Activated CD4-positive, alpha-beta T cell treated with anti-CD3 and anti-CD28 coated beads for 4 hours (primary cell): ENCODE data around the gene C1orf35.

Source experiments
- DNase-seq, 2 donors: peaks; one replicate each; pipeline ENCODE4 v3.0.0-alpha.2; 2020

The C1orf35 gene

DNA sequence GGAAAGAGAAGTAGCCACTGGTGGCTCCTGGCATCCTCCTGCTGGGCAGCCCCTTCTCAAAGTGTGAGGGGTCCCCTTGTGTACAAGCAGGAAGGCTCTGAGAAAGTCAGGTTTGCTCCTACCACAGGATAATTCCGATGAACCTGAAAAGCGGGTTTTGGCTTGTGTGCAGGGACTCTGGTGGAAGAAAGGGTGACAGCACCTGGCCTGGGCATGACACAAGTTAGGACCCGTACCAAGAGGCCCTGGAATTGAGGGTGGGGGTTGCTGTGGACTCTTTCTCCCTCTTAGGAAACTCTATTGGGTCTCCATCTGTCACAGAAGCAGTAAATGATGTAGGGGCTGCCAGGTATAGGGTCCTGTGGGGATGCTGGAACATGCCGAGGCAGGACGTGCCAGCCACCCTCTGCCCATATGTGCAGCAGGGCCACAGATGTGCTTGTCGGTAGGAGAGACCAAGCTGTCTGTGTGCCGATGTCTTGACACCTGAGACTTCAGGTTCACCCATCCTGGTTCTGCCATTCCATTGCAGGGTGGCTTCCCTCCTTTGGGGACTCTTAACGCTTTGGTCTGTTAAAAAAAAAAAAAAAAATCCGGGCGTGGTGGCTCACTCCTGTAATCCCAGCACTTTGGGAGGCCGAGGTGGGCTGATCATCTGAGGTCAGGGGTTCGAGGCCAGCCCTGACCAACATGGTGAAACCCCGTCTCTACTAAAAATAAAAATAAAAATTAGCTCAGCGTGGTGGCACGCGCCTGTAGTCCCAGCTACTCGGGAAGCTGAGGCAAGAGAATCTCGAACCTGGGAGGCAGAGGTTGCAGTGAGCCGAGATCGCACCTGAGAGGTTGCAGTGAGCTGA is 9.8 kb downstream of the C1orf35 start:
- no peak for DNase-seq

GRCh38 chr1:228092342-228093049 is 10.6 kb downstream of the C1orf35 start:
- DNase-seq, result no peak

GRCh38 chr1:228091084-228091483 is 12.0 kb downstream of the C1orf35 start:
- no peak for DNase-seq

DNA sequence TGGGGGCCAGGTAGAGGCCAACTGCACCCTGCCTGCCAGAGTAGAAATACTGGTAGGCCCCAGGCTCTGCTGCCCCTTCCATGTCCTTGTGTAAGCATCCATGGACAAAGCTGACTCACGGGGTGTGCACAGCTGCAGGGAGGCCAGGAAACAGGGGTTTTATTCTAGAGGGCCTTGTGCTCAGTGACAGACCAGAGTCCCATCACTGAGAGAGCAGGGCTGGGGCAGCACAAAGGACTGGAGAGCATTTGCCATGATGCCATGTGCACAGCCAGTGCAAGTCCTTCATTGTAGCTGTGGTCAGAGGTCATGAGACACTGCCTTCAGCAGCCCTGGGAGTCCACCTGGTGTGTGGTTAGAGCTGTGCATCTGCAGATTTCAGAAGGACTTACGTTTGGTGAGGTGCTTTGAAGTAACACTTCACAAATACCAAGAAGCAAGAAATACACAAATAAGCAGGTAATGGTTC is 12.5 kb downstream of the C1orf35 start:
- DNase-seq, result no peak

DNA sequence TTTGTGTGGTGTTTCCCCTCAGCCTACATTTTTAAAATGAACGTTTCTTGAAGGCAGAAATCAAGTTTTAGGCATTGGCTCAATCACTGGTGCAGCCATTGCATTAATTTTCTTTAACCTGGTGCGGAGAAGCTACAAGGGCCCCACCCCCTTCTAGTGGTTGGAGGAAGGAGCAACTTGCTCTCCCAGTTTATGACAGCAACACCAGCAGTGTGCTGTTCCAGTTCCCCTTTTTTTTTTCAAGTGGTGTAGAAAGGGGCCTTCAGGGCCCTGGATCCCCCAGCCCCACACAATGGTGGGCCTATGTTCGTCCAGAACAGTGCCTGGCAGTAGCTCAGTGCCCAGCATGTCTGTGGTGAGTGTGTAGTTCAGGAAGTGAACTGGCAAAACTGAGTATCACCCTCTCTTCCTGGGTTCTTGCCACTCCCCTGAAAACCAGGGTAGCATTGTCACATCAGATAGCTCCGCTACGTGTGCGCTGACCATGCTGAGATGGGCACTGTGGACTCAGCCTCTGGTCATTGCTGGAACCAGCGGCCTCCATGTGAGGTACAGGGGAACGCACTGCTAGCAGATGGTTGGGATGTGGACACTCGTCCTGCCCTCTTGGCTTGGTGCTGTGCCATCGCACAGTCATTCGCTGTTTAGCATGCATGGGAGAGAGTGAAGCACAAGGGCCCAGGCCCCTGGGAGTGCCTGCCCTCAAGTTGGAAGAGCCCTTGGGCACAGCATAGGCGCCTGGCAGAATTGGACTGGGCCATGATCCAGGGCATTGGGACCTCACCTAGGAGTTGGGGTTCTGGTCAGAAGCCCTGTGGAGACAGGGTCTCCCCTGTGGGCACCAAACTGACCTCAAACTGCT is 13.4 kb downstream of the C1orf35 start:
- no peak for DNase-seq

DNA sequence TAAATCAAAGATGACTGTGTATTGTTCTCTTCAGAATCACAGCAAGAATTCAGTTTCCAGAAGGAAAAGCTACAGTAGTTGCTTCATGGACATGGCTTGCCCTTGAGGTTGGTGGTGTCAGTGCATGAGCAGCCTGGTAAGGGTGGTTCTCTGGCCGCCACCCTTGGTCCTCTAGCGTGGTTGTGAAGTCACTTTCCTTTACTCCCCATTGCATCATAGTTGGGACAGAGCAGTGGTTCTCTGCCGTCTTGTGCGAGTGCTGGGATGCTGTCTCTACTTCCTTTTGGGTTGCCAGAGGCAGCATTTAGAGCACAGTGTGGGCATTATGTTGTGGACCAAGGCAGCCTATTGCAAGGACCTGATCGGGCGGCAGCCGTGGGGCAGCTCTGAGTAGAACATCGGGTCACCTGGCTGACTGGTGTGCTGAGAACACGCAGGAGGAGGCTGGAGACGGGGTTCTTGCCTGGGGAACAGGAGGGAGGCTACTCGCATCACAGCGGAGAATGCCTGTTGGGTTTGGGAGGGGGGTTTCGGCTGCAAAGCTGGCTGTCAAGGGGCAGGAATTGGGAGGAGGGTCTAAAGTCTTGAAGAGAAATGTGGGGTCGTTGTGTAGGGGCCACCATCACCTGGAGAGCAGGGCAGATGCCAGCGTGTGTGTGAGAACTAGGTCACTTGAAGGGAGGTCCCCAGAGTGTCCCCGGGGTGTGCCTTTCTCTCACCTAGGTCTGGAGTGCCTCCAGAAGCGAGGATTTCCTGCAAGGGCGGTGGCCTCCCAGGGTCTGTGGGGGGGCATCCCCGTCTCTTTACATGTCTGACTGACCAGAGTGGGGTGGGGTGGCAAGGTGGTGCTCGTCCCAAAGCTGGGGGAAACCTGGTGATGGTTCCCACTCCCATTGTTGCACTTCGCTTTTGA is 14.3 kb downstream of the C1orf35 start:
- DNase-seq, result no peak

- peak in 1 of 2 donors; percentile 42 for DNase-seq
Measured at GRCh38 chr1:228087771-228088251, 15.3 kb downstream of the C1orf35 start.

DNA sequence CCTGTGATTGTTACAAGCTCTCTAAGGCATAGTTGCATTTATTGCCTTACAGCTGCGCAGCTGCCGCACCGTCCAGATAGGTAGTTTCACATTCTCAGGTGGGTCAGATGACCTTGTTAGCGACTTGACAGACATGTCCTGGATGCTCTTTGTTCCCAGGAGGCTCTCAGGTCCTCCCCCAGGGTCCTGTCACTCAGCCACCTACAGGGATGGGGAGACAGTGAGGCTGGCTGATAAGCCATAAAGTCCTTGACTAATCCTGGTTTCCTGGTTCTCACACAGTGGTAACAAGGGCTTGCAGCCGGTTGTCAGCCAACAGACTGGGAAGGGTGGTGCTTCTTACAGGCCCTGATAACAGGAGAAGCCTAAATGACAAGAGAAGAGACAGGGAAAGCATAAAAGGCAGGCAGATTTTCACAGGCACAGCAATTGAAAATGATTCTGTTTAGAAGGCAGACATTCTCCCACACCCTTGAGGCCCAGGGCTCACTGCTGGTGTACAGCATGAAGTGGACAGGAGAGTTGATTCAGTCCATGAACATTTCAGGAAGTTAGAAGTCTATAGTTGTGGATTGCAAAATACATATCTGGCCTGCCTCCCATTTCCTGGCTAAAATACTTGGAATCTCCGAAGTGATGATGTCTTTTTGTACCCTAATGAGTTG is 17.7 kb downstream of the C1orf35 start:
- no peak for DNase-seq

- no peak for DNase-seq
Measured at GRCh38 chr1:228084797-228085196, 18.3 kb downstream of the C1orf35 start.

DNA sequence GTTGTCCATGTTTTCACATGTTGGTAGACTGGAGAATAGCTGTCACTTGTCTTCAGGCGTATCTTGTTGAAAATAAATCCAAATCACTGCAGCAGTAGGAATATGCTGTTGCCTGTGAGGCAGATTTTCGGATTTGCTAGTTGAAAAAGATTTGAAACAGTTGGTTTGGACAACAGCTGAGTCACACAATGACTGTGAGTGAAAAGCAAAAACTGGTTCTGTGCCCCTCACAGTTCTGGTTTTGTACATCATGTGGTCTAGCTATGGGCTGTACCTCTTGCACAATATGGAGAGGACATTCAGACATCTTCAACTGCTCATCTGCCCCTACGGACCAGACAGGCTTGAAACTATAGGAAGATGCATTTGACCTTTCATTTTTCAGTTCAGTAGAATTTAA is 18.8 kb downstream of the C1orf35 start:
- no peak for DNase-seq

- DNase-seq, result no peak
Measured at GRCh38 chr1:228083871-228084278, 19.2 kb downstream of the C1orf35 start.

DNA sequence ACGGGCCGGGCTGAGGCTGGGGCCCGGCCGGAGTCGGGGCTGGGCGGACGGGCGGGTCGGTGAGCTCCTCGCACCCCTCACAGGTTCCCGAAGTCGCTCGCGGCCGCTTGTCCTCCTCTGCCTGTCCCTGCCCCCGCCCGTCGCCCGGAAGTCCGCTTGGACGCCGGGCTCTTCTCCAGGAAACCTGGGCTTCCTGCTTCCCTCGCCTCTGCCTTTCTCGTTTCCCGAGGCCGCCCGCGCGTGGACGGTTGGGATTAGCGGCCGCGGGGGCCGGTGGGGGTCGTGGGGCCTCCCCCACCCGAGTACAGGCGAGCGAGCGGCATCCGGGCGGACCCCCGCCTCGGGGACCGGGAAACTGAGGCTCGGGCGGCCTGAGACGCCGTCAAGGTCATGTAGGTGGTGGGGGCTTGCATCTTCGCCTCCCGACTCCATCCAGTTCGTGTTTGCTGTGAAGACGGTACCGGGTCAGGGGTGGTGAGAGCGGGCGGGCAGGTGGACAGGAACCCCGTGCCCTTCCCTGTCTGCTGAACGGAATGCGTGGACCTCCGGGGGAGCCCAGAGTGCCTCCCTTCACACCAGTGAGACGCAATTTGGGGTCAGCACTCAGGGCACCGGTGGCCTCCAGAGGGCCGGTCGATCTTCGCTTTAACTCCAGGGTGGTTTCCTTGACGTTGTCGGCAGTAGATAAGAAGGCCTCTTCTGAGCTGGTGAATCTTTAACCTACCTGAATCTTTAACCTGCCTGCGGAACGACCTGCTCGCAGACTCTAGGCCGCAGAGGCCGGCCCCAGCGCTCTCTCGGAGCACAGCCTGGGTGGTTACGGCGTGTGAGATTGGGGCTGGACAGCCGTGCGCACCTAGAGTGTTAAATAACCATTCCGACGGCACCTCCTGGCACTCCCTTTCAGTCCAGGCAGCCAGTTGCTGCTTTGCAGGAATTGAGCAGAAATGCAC is 19.9 kb downstream of the C1orf35 start:
- peak in 1 of 2 donors; percentile 17 for DNase-seq

DNA sequence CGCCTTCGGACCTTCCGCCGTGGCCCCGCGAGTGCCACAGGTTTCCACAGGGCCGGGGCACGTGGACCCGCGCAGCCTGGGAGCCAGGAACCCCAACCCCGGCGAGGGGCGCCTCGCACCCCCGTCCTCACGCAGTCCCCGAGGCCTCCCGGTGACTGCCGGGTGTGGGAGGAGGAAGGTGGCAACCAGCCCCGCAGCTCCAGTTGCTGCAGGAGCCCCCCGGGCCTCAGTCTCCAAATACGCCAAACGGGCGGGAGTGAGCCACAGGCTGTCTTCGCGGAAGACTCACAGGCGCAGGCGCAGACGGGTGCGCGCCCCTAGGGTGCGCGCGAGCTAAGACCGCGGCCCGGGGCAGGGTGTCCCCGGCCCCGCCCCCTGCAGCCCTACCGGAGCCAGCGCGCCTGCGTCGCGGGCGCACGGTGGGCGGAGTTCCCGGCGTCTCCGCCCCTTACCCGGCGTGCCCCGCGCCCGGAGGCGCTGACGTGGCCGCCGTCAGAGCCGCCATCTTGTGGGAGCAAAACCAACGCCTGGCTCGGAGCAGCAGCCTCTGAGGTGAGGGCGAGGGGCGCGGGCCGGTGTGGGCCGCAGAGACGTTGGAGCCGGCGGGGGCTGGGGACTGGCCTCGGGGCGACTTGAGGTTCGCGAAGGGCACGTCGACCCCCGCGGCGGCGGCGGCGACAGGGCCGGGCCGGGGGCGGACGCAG is 20.8 kb downstream of the C1orf35 start, which contains the start of gene ARF1:
Gene ARF1 (plus strand): TSS at position 495 of the 704 bp plus-strand sequence. CDS start 14,407 bp downstream, outside the sequence.
- peak; percentile 91 for DNase-seq

GRCh38 chr1:228081578-228082213 is 21.4 kb downstream of the C1orf35 start:
- peak in 1 of 2 donors; percentile 11 for DNase-seq

DNA sequence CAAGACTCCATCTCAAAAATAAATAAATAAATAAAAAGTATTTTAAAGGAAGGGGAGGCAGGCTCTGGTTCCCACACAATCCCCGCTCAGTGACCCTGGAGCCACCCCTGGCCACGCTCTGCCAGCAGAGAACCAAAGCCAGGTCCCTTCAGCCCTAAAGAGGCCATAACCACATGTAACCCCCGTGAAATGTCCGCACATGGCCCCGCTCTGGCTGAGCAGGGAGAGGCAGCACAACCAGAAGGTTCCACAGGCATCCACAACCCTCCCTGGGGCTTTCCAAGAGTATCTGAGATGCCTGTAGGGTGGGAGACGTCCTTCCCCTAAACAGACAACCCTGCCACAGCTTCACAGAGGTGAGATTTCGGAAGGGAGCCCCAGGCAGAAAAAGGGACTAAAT is 22.0 kb downstream of the C1orf35 start:
- DNase-seq, result no peak

DNA sequence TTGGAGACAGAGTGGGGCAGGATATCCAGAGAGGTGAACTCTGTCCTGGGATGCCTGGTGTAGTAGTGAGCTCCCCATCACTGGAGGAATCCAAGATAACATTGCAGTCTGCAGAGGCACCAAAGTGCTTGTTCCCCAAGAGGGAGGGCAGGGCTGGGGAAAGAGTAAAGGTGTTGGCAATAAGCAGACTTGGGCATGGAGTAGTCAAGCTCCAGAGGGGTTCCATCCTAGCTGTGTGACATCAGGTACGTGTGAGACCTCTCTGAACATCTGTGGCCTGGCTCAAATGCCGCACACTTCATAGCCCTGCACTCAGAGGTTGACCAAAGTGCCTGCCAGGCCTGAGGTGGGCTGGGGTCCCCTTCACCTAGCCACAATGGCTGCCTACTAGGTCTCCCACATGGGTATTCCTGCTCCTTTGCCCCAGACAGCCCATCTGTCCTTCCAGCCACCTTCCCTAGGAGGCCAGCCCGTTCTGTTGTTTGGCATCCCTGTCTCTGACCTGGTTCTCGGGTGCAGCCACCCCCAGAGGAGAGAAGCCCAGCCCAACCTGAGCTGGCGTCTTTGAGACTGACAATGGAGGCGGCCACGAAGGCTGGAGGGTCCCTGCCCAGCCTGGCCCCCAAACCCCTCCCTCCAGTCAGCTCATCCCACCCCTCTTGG is 23.4 kb downstream of the C1orf35 start:
- no peak for DNase-seq

- DNase-seq, result no peak
Measured at GRCh38 chr1:228079013-228079412, 24.1 kb downstream of the C1orf35 start.
